ENCODE results near the gene ASPSCR1.

DNA sequence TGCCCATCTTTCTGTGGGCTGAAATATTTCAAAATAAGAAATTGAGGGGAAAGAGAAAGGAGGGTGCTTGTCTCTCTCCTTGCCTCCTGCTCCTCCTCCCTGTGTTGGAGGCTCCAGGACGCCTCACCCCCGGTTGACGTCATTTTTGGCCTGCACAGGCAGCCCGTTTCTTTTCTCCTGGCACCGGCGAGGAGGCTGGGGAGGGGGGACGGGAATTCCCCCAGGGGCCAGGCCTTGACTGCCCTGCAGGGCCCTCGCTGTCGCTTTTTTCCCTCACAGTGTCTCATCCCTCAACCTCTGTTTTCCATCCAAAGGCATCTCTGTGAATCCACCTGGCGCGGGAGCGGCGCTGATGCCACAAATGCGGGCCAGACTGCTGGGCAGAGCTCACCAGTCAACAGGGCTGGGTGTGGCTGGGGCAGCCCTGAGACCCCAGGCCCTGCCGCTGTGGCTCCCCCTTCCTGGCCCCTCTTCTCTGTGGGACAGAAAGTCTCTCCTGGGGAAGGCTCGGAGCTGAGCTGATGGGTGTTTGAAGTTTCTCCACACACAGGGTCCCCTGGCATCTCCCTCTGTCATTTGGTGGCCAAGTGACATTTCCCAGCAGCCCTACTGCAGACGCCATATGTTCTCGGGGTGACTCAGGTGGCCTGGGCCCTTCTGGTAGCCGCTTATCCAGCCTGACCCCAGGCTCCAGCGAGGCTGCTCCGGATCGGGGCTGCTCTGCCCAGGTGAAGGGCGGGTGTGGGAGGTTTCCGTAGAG, 29.2 kb downstream of the ASPSCR1 start:
- TF ChIP-seq RAD21 (IDR thresholded peaks at IDR 0.05; ENCODE audit: low read depth) (no peak), POLR2A (IDR thresholded peaks at IDR 0.05; ENCODE audit: borderline replicate concordance, extremely low read depth, insufficient read depth, insufficient read length) (no peak), EGR1 (IDR thresholded peaks at IDR 0.05; ENCODE audit: low read depth) (no peak), POLR2AphosphoS5 (IDR thresholded peaks at IDR 0.05; ENCODE audit: low read depth, low read length) (no peak), EZH2 (IDR thresholded peaks at IDR 0.05) (no peak), SP1 (IDR thresholded peaks at IDR 0.05; ENCODE audit: low read depth) (no peak), JUND (IDR thresholded peaks at IDR 0.05) (no peak), YY1 (IDR thresholded peaks at IDR 0.05; ENCODE audit: extremely low read depth, insufficient replicate concordance, low read depth, low read length) (no peak), TCF7L2 (IDR thresholded peaks at IDR 0.05; ENCODE audit: borderline replicate concordance, extremely low read depth, insufficient read depth, insufficient read length) (no peak), ZFX (IDR thresholded peaks at IDR 0.05) (no peak)
- TF ChIP-seq, protein P1, sequence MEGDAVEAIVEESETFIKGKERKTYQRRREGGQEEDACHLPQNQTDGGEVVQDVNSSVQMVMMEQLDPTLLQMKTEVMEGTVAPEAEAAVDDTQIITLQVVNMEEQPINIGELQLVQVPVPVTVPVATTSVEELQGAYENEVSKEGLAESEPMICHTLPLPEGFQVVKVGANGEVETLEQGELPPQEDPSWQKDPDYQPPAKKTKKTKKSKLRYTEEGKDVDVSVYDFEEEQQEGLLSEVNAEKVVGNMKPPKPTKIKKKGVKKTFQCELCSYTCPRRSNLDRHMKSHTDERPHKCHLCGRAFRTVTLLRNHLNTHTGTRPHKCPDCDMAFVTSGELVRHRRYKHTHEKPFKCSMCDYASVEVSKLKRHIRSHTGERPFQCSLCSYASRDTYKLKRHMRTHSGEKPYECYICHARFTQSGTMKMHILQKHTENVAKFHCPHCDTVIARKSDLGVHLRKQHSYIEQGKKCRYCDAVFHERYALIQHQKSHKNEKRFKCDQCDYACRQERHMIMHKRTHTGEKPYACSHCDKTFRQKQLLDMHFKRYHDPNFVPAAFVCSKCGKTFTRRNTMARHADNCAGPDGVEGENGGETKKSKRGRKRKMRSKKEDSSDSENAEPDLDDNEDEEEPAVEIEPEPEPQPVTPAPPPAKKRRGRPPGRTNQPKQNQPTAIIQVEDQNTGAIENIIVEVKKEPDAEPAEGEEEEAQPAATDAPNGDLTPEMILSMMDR (IDR thresholded peaks at IDR 0.05 in 2 of 3, conservative IDR thresholded peaks at IDR 0.05 in 1 of 3; ENCODE audit: borderline replicate concordance in 1 of 3, insufficient read depth in 1 of 3, low read depth in 2 of 3, low read length in 2 of 3): no peak
- TF ChIP-seq, protein P2, sequence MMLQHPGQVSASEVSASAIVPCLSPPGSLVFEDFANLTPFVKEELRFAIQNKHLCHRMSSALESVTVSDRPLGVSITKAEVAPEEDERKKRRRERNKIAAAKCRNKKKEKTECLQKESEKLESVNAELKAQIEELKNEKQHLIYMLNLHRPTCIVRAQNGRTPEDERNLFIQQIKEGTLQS (IDR thresholded peaks at IDR 0.05): no peak

Data from HCT116 (cell line).